Astrocyte (in vitro differentiated cells and primary cell): ENCODE measurements around the gene FXYD7. TPM values are rescaled to one million over a fixed set of nuclear protein-coding genes. Genes with fewer than 3 reads are reported as not detected.
A peak's percentile ranks its signal among the peaks of the same experiment; 100 is the strongest.

Experiments
- DNase-seq: peaks from one replicate; pipeline ENCODE4 v3.0.0-alpha.2; 2010; ENCODE audit warnings: low read depth
- FAIRE-seq: peaks from 2 replicates; lab custom pipeline; 2011; peaks lifted over from hg19 to GRCh38; lab: Jason Lieb, UNC
- H2AFZ ChIP-seq: 2 replicates; pipeline ENCODE4 v1.6.0; 2012; ENCODE audit warnings: low read depth, low read length, inconsistent platforms
- H3K27ac ChIP-seq: 2 replicates; pipeline ENCODE4 v1.5.1; 2011; ENCODE audit warnings: low read depth, low read length, inconsistent platforms
- H3K27me3 ChIP-seq: 2 replicates; pipeline ENCODE4 v1.6.0; 2011; ENCODE audit warnings: low read length, inconsistent platforms; ENCODE audit not compliant: insufficient read depth
- H3K36me3 ChIP-seq: 2 replicates; pipeline ENCODE4 v1.5.1; 2011; ENCODE audit warnings: low read length, inconsistent platforms; ENCODE audit not compliant: insufficient read depth
- H3K4me1 ChIP-seq: 2 replicates; pipeline ENCODE4 v1.5.1; 2011; ENCODE audit warnings: low read length, inconsistent platforms; ENCODE audit not compliant: insufficient read depth
- H3K4me2 ChIP-seq: 2 replicates; pipeline ENCODE4 v1.6.0; 2012; ENCODE audit warnings: low read length, inconsistent platforms
- H3K4me3 ChIP-seq: 2 replicates; pipeline ENCODE4 v1.5.1; 2011; ENCODE audit warnings: low read depth, mild to moderate bottlenecking, low read length, inconsistent platforms; ENCODE audit not compliant: insufficient read depth
- H3K79me2 ChIP-seq: 2 replicates; pipeline ENCODE4 v1.6.0; 2012; ENCODE audit warnings: mild to moderate bottlenecking, low read length, inconsistent platforms; ENCODE audit not compliant: insufficient read depth
- H3K9ac ChIP-seq: 2 replicates; pipeline ENCODE4 v1.6.0; 2012; ENCODE audit warnings: mild to moderate bottlenecking, low read length, inconsistent platforms
- H3K9me3 ChIP-seq: 2 replicates; pipeline ENCODE4 v1.5.1; 2012; ENCODE audit warnings: low read depth, mild to moderate bottlenecking, low read length, inconsistent platforms; ENCODE audit not compliant: insufficient read depth
- H4K20me1 ChIP-seq: 2 replicates; pipeline ENCODE4 v1.6.0; 2012; ENCODE audit warnings: low read length, inconsistent platforms; ENCODE audit not compliant: insufficient read depth
- H3K27ac Mint-ChIP-seq: one replicate; pipeline ENCODE4 v1.8.0; 2021; ENCODE audit warnings: mild to moderate bottlenecking, mixed read lengths; ENCODE audit not compliant: unreplicated experiment
- H3K27me3 Mint-ChIP-seq: one replicate; pipeline ENCODE4 v1.8.0; 2021; ENCODE audit warnings: low read depth, mixed read lengths; ENCODE audit not compliant: unreplicated experiment
- H3K36me3 Mint-ChIP-seq: one replicate; pipeline ENCODE4 v1.8.0; 2021; ENCODE audit warnings: low read depth, mixed read lengths; ENCODE audit not compliant: unreplicated experiment
- H3K4me1 Mint-ChIP-seq: one replicate; pipeline ENCODE4 v1.8.0; 2021; ENCODE audit warnings: low read depth, mixed read lengths; ENCODE audit not compliant: unreplicated experiment
- H3K4me3 Mint-ChIP-seq: one replicate; pipeline ENCODE4 v1.8.0; 2021; ENCODE audit warnings: mild to moderate bottlenecking, moderate library complexity, mixed read lengths; ENCODE audit not compliant: unreplicated experiment
- H3K9me3 Mint-ChIP-seq: one replicate; pipeline ENCODE4 v1.8.0; 2021; ENCODE audit warnings: mild to moderate bottlenecking, mixed read lengths; ENCODE audit not compliant: unreplicated experiment
- CTCF ChIP-seq: IDR thresholded peaks from 2 replicates; pipeline ENCODE4 v1.5.1; 2011; ENCODE audit warnings: low read depth, mild to moderate bottlenecking, inconsistent platforms, low read length, moderate library complexity; ENCODE audit not compliant: insufficient read depth
- EZH2 ChIP-seq: IDR thresholded peaks from 2 replicates; pipeline ENCODE4 v1.6.1; 2012; ENCODE audit warnings: mild to moderate bottlenecking, low read length, inconsistent platforms; ENCODE audit not compliant: insufficient read depth
- total RNA-seq: library from RNA; stranded (reverse); gene quantifications from 2 replicates; pipeline ENCODE4 v1.2.1, GENCODE V29; 2021

Gene FXYD7
- total RNA-seq, 1 donor from 2014 or later = not detected

GRCh38 chr19:35132254-35132653 lies 10.8 kb upstream of the FXYD7 start:
- no peak overlapping the region for H3K4me2 ChIP-seq
- H4K20me1 ChIP-seq = no peaks in the 10 kb centered on the region
- DNase-seq (no peak), FAIRE-seq (no peak)
- H3K27me3 Mint-ChIP-seq = peaks cover 28% of the 10 kb centered on the region
- no peak overlapping the region for H3K4me3 Mint-ChIP-seq
- no peak overlapping the region for H3K27ac ChIP-seq
- H3K9me3 Mint-ChIP-seq = peaks cover 8% of the 10 kb centered on the region
- no peak overlapping the region for H3K9ac ChIP-seq
- peaks cover 9% of the 10 kb centered on the region for H3K27me3 ChIP-seq
- no peaks in the 10 kb centered on the region for H3K36me3 ChIP-seq
- H3K79me2 ChIP-seq = no peaks in the 10 kb centered on the region
- peaks cover 2% of the 10 kb centered on the region for H3K4me1 Mint-ChIP-seq
- H3K4me3 ChIP-seq = no peak overlapping the region
- no peak overlapping the region for H2AFZ ChIP-seq
- no peaks in the 10 kb centered on the region for H3K36me3 Mint-ChIP-seq
- H3K4me1 ChIP-seq = no peaks in the 10 kb centered on the region
- H3K27ac Mint-ChIP-seq = no peak overlapping the region
- no peak for TF ChIP-seq EZH2
- TF ChIP-seq CTCF = no peak
- H3K9me3 ChIP-seq = no peaks in the 10 kb centered on the region

GRCh38 chr19:35133826-35134225 lies 9.2 kb upstream of the FXYD7 start:
- Histone ChIP-seq H2AFZ (no peak overlapping the region), H3K9ac (no peak overlapping the region), H3K27ac (no peak overlapping the region), H3K4me2 (no peak overlapping the region), H3K4me3 (no peak overlapping the region), H3K79me2 (no peaks in the 10 kb centered on the region), H3K4me1 (no peaks in the 10 kb centered on the region), H4K20me1 (no peaks in the 10 kb centered on the region), H3K36me3 (no peaks in the 10 kb centered on the region), H3K9me3 (no peaks in the 10 kb centered on the region), H3K27me3 (peaks cover 5% of the 10 kb centered on the region)
- Mint-ChIP-seq H3K9me3 (peaks cover 8% of the 10 kb centered on the region), H3K4me3 (no peak overlapping the region), H3K27me3 (peaks cover 24% of the 10 kb centered on the region), H3K27ac (no peak overlapping the region), H3K36me3 (no peaks in the 10 kb centered on the region), H3K4me1 (peaks cover 7% of the 10 kb centered on the region)
- TF ChIP-seq EZH2 (no peak), CTCF (no peak)
- FAIRE-seq (no peak), DNase-seq (no peak)

GRCh38 chr19:35134601-35135242 lies 8.3 kb upstream of the FXYD7 start, which contains the start of gene LGI4:
LGI4 (minus strand) TSS chr19:35135059; CDS start chr19:35134680, 379 bp downstream.
- Mint-ChIP-seq H3K27ac (no peak within 1 kb of the TSS), H3K36me3 (no peaks in the 10 kb centered on the region), H3K4me1 (peaks cover 7% of the 10 kb centered on the region), H3K4me3 (peak within 1 kb of the TSS; percentile 57), H3K9me3 (peaks cover 8% of the 10 kb centered on the region), H3K27me3 (peaks cover 26% of the 10 kb centered on the region)
- H3K36me3 ChIP-seq = no peaks in the 10 kb centered on the region
- H3K9me3 ChIP-seq = no peaks in the 10 kb centered on the region
- H3K4me3 ChIP-seq = no peak within 1 kb of the TSS
- no peak within 1 kb of the TSS for H3K4me2 ChIP-seq
- H3K79me2 ChIP-seq = no peaks in the 10 kb centered on the region
- no peak within 1 kb of the TSS for H3K9ac ChIP-seq
- no peaks in the 10 kb centered on the region for H4K20me1 ChIP-seq
- H2AFZ ChIP-seq = no peak within 1 kb of the TSS
- no peak for FAIRE-seq
- H3K27ac ChIP-seq = no peak within 1 kb of the TSS
- peaks cover 3% of the 10 kb centered on the region for H3K27me3 ChIP-seq
- no peak for DNase-seq
- peaks cover 4% of the 10 kb centered on the region for H3K4me1 ChIP-seq
- TF ChIP-seq EZH2 (no peak), CTCF (no peak)
